ENCODE data around the gene RIT1.

GRCh38 chr1:155960081-155960745 lies 49.1 kb upstream of the RIT1 start:
- TF ChIP-seq POLR2A (IDR thresholded peaks at IDR 0.05) (no peak), CTCF (IDR thresholded peaks at IDR 0.05) (no peak)

All from Peyer's patch (tissue), 4 donors.